Activated CD8-positive, alpha-beta T cell treated with anti-CD3 and anti-CD28 coated beads for 36 hours (primary cell): ENCODE data around the gene GATD1. TPM values are rescaled to one million over a fixed set of nuclear protein-coding genes. Genes with fewer than 3 reads are reported as not detected.
A peak's percentile ranks its signal among the peaks of the same experiment; 100 is the strongest.

ENCODE experiments used
- ATAC-seq: fragments of 200-7000 bp; cut with Tn5 transposase; one replicate; pipeline ENCODE4 v1.10.0; 2021; ENCODE audit warnings: mild to moderate bottlenecking, moderate library complexity
- CTCF ChIA-PET: fragments of 350-600 bp; sonication (Branson Sonifier 250); formaldehyde crosslinking; loops from one replicate; lab custom pipeline; 2021; ENCODE audit warnings: antibody characterized with exemption; lab: Charles Lee
- POLR2A ChIA-PET: fragments of 350-600 bp; sonication (Branson Sonifier 250); formaldehyde crosslinking; loops from one replicate; lab custom pipeline; 2021; ENCODE audit warnings: antibody characterized with exemption; lab: Charles Lee
- DNase-seq: peaks from one replicate; pipeline ENCODE4 v3.0.0-alpha.2; 2020
- H3K27ac Mint-ChIP-seq: one replicate; pipeline ENCODE4 v1.8.0; 2021; ENCODE audit warnings: mild to moderate bottlenecking, mixed read lengths
- H3K27me3 Mint-ChIP-seq: one replicate; pipeline ENCODE4 v1.8.0; 2021; ENCODE audit warnings: mixed read lengths
- H3K36me3 Mint-ChIP-seq: one replicate; pipeline ENCODE4 v1.8.0; 2021; ENCODE audit warnings: low read depth, mixed read lengths
- H3K4me1 Mint-ChIP-seq: one replicate; pipeline ENCODE4 v1.8.0; 2021; ENCODE audit warnings: low read depth, mixed read lengths
- H3K4me3 Mint-ChIP-seq: one replicate; pipeline ENCODE4 v1.8.0; 2021; ENCODE audit warnings: mild to moderate bottlenecking, moderate library complexity, mixed read lengths
- H3K9me3 Mint-ChIP-seq: one replicate; pipeline ENCODE4 v1.8.0; 2021; ENCODE audit warnings: mixed read lengths
- intact Hi-C: fragments of 100-400 bp; cut with micrococcal nuclease; formaldehyde crosslinking; loops from one replicate; pipeline ENCODE4 v1.10.0; 2022
- total RNA-seq, 2 experiments: library from RNA; stranded (reverse); gene quantifications; one replicate each; pipeline ENCODE4 v1.2.3, GENCODE V29; 2021
- TF ChIP-seq, protein P1 (sequence below): fragments of 200-600 bp; IDR thresholded peaks from one replicate; pipeline ENCODE4 v1.8.0; 2022; ENCODE audit warnings: antibody characterized with exemption, mild to moderate bottlenecking

Gene GATD1
- total RNA-seq, 2 experiments from 2014 or later, result 45.8 to 48.8 TPM

DNA sequence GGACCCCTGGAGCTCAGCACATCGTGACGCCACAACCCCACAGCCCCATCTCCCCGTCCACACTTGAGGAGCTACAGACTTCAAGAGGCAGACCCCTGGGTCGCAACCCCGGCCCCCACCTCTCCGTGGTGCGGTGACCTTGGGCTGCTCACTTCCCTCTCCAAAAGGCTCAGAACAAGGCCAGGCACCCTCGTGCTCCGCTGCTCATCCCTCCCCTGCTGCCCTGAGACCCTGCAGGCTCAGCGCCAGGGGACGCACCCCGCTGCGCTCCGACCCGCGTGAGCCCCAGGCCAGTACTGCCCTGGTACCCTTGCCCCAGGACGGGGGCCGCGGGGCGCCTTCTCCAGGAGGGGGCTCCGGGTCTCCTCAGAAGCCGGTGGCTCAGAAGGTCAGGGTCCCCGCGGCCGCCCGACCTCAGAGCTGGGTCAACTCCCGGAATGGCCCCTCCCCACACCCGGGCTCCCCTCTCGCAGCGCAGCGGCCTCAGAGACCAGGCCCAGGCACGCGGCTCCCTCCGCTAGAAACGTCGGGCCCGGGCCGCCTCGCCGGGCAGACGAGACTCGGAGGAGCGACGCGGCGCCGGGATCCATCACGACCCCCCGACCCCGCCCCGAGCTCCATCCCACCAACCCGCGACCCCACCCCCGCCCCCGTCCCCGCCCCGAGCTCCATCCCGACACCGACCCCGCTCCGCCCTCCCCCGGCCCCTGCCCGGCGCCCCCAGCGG lies 563 bp downstream of the GATD1 start:
- Mint-ChIP-seq H3K4me1 (peaks cover 25% of the 10 kb centered on the region), H3K27ac (peak overlapping the region; percentile 73), H3K4me3 (peak overlapping the region; percentile 89), H3K9me3 (no peaks in the 10 kb centered on the region), H3K36me3 (peaks cover 19% of the 10 kb centered on the region), H3K27me3 (no peaks in the 10 kb centered on the region)
- ATAC-seq (peak; percentile 32), DNase-seq (peak; percentile 37)
- ChIA-PET CTCF (interaction anchor here (2.0 kb wide), 1 partner anchor 51 kb away, joined by 5 read pairs; no protein-coding TSS in a partner anchor), POLR2A (interaction anchor here (0.6 to 3.8 kb wide), 11 partner anchors 10 to 50 kb away, joined by 3 to 21 read pairs (median 5); partner anchors contain the start of genes PIDD1, RPLP2 and TALDO1)
- intact Hi-C loops, result no loop called here
- TF ChIP-seq, protein P1, sequence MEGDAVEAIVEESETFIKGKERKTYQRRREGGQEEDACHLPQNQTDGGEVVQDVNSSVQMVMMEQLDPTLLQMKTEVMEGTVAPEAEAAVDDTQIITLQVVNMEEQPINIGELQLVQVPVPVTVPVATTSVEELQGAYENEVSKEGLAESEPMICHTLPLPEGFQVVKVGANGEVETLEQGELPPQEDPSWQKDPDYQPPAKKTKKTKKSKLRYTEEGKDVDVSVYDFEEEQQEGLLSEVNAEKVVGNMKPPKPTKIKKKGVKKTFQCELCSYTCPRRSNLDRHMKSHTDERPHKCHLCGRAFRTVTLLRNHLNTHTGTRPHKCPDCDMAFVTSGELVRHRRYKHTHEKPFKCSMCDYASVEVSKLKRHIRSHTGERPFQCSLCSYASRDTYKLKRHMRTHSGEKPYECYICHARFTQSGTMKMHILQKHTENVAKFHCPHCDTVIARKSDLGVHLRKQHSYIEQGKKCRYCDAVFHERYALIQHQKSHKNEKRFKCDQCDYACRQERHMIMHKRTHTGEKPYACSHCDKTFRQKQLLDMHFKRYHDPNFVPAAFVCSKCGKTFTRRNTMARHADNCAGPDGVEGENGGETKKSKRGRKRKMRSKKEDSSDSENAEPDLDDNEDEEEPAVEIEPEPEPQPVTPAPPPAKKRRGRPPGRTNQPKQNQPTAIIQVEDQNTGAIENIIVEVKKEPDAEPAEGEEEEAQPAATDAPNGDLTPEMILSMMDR, result no peak

DNA sequence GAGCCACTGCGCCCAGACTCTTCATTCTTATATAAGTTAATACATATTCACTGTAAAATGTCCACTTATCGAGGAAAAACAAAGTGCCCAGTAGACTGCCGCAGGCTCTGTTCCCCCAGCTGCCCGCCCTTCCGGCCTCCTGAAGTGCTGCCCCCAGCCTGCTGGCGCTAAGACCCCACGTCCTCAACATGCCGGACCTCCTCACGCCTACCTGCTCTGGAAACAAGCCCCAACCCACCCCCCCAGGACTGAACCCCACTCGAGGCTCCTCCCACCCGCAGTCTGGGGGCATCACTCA lies 1.1 kb downstream of the GATD1 start:
- intact Hi-C loops, result no loop called here
- Mint-ChIP-seq H3K4me3 (peak overlapping the region; percentile 89), H3K27ac (peak overlapping the region; percentile 73), H3K27me3 (no peaks in the 10 kb centered on the region), H3K36me3 (peaks cover 19% of the 10 kb centered on the region), H3K4me1 (peaks cover 22% of the 10 kb centered on the region), H3K9me3 (no peaks in the 10 kb centered on the region)
- POLR2A ChIA-PET, result interaction anchor here (1.1 to 3.8 kb wide), 9 partner anchors 10 to 33 kb away, joined by 3 to 21 read pairs (median 6); partner anchors contain the start of genes RPLP2 and TALDO1
- CTCF ChIA-PET, result interaction anchor here (1.2 to 2.0 kb wide), 3 partner anchors 18 to 50 kb away, joined by 3 to 5 read pairs (median 4); no protein-coding TSS in a partner anchor
- no peak for ATAC-seq
- TF ChIP-seq, protein P1, result no peak
- no peak for DNase-seq

DNA sequence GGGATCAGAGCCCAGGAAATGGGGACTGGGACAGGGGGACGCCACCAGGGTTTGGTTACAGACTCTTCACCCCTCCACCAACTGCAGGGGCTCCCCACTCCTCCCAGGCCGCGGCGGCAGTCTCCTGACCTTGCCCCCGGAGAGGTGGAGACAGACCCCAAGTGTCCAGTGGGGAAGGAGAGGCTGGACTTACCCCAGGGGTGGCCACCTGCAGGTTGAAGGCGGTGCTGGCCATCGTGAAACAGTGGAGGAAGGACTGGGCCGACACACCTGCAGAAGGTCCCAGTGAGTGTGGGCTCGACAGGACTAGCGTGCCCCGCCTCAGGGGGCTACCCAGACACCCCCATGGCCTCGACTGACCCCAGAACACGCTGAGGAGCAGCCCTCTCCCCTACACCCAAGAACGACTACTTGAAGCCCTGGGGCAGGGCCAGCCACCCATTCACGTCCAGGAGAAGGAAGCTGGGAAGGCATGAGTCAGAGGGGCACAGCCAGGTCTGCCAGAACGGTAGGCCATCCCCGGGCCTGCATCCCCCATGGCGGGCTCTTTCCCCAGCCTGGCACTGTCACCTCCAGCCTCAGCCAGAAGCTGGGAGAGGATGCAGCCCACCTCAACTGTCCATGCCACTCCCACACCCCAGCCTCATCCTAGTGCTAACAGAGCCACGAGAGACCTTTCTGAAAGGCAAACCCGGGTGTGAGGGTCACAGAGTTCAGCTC lies 2.3 kb downstream of the GATD1 start:
- DNase-seq, result no peak
- POLR2A ChIA-PET, result interaction anchor here (0.6 to 2.5 kb wide), 9 partner anchors 9 to 139 kb away, joined by 3 to 9 read pairs (median 3); partner anchors contain the start of genes SLC25A22 and TALDO1
- CTCF ChIA-PET, result interaction anchor here (1.2 to 1.3 kb wide), 2 partner anchors 19 to 21 kb away, joined by 3 to 4 read pairs; no protein-coding TSS in a partner anchor
- H3K27ac Mint-ChIP-seq, result peak overlapping the region; percentile 28
- intact Hi-C loops, result no loop called here
- H3K9me3 Mint-ChIP-seq, result no peaks in the 10 kb centered on the region
- TF ChIP-seq, protein P1, result no peak
- H3K4me1 Mint-ChIP-seq, result peaks cover 20% of the 10 kb centered on the region
- peak overlapping the region; percentile 66 for H3K4me3 Mint-ChIP-seq
- ATAC-seq, result no peak
- no peaks in the 10 kb centered on the region for H3K27me3 Mint-ChIP-seq
- peaks cover 27% of the 10 kb centered on the region for H3K36me3 Mint-ChIP-seq

DNA sequence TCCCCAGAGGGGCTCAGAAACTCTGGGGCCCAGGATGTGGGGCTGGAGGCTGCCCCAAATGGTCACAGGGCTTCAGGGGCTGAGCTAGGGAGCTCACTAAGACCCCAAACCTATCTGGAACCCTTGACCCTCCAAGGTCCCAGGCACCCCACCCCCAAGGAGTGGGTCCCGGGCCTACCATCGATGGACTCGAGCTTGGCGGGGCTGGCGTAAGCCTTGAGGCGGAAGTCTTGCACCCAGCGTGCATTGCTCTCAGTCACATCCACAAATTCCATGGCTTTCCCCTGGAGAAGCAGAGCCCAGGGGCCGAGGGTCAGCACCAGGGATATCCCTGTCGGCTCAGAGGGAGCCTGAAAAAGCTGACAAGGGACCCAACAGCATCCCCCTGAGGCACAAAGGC lies 3.5 kb downstream of the GATD1 start:
- Mint-ChIP-seq H3K36me3 (peaks cover 22% of the 10 kb centered on the region), H3K27me3 (no peaks in the 10 kb centered on the region), H3K27ac (no peak overlapping the region), H3K4me3 (no peak overlapping the region), H3K9me3 (no peaks in the 10 kb centered on the region), H3K4me1 (peaks cover 17% of the 10 kb centered on the region)
- ChIA-PET POLR2A (interaction anchor here (0.6 to 1.1 kb wide), 2 partner anchors 15 to 27 kb away, joined by 3 to 4 read pairs; partner anchors contain the start of gene TALDO1), CTCF (no interaction called here)
- ATAC-seq (no peak), DNase-seq (no peak)
- intact Hi-C loops, result no loop called here
- TF ChIP-seq, protein P1, result no peak
